ENCODE data around the gene PCDHB9.

DNA sequence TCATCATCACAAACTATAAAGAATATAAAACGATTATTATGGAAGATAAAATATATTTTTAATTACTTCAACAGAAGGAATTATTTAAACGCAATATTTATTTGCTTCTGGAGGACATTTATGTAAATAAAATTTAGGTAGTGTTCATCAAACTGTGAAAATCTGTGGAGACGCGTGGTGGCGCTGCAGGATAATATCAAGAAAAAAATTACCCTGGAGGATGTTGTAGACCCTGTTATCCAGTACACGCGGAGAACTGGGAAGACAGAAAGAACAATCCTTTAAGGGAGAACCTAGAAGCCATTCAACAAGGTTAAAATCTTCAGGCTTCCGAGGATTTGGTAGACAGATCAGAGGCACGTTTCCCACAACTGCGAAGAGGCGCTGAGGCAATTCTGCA, 21.5 kb downstream of the PCDHB9 start, which contains the start of gene PCDHB12:
- TF ChIP-seq POLR2A (IDR thresholded peaks at IDR 0.05; ENCODE audit: low read depth, low read length) = no peak
- no peak for TF ChIP-seq TAF1 (IDR thresholded peaks at IDR 0.05; ENCODE audit: borderline replicate concordance, low read depth, low read length)

Data from GM12892 (cell line).